T-cell (primary cell): ENCODE data around the gene ATP2A2. TPM values are rescaled to one million over a fixed set of nuclear protein-coding genes. Genes with fewer than 3 reads are reported as not detected.

Source experiments
- ATAC-seq, 4 experiments: fragments of 200-7000 bp in 3 of 4; fragments of 150-1000 bp in 1 of 4; cut with Tn5 transposase; replicated peaks in 1 of 4; 1 replicate in 3 of 4; 2 replicates in 1 of 4; pipeline ENCODE4 v1.10.0; 2021; ENCODE audit warnings: moderate library complexity in 3 of 4, mild to moderate bottlenecking in 2 of 4, moderate number of reproducible peaks in 1 of 4
- CTCF ChIA-PET, 2 donors: fragments of 300-600 bp; sonication (Branson Sonifier 250); formaldehyde crosslinking; loops; one replicate each; lab custom pipeline; 2022; ENCODE audit warnings: antibody characterized with exemption in 2 of 2; lab: Charles Lee
- POLR2A ChIA-PET, 2 donors: fragments of 300-600 bp; sonication (Branson Sonifier 250); formaldehyde crosslinking; loops; one replicate each; lab custom pipeline; 2022; ENCODE audit warnings: antibody characterized with exemption in 2 of 2; lab: Charles Lee
- DNase-seq, 35 experiments: peaks; one replicate each; pipeline versions ENCODE4 v3.0.0 to v3.0.0-alpha.2; 2013 to 2023
- H3K27ac ChIP-seq: one replicate; pipeline ENCODE4 v1.5.1; 2013; ENCODE audit warnings: low read length
- H3K27me3 ChIP-seq, 2 experiments: replicated peaks in 1 of 2; 1 replicate in 1 of 2; 2 replicates in 1 of 2; pipeline versions ENCODE4 v1.6.1 to v1.7.0; 2013; ENCODE audit warnings: low read length in 1 of 2, mixed read lengths in 1 of 2; ENCODE audit not compliant: control insufficient read depth in 2 of 2, insufficient read depth in 2 of 2; ENCODE audit errors: extremely low read depth in 1 of 2
- H3K36me3 ChIP-seq, 2 donors: 1 replicate in 1 of 2; 2 replicates in 1 of 2; pipeline versions ENCODE4 v1.6.1 to v1.7.0; 2013; ENCODE audit warnings: low read length in 1 of 2; ENCODE audit not compliant: control insufficient read depth in 2 of 2, insufficient read depth in 1 of 2; ENCODE audit errors: extremely low read depth in 1 of 2
- H3K4me1 ChIP-seq, 2 experiments: 1 replicate in 1 of 2; 2 replicates in 1 of 2; pipeline versions ENCODE4 v1.6.1 to v1.7.0; 2013; ENCODE audit warnings: low read length in 2 of 2, mixed read lengths in 1 of 2; ENCODE audit not compliant: insufficient read depth in 2 of 2, control insufficient read depth in 1 of 2; ENCODE audit errors: extremely low read depth in 1 of 2
- H3K4me3 ChIP-seq, 2 donors: 1 replicate in 1 of 2; 2 replicates in 1 of 2; pipeline versions ENCODE4 v1.5.1 to v1.7.0; 2013; ENCODE audit warnings: mild to moderate bottlenecking in 2 of 2, low read length in 1 of 2, moderate library complexity in 1 of 2; ENCODE audit not compliant: control insufficient read depth in 1 of 2; ENCODE audit errors: extremely low read depth in 1 of 2
- H3K9me3 ChIP-seq: 2 replicates; pipeline ENCODE4 v1.7.0; 2013
- H3K27ac Mint-ChIP-seq, 2 donors: one replicate each; pipeline ENCODE4 v1.8.0; 2020 to 2021; ENCODE audit warnings: mild to moderate bottlenecking in 2 of 2, mixed read lengths in 2 of 2
- H3K27me3 Mint-ChIP-seq, 2 donors: one replicate each; pipeline ENCODE4 v1.8.0; 2021 to 2022; ENCODE audit warnings: mixed read lengths in 2 of 2
- H3K36me3 Mint-ChIP-seq: one replicate; pipeline ENCODE4 v1.8.0; 2021; ENCODE audit warnings: mixed read lengths
- H3K4me1 Mint-ChIP-seq, 3 donors: one replicate each; pipeline ENCODE4 v1.8.0; 2020 to 2022; ENCODE audit warnings: mixed read lengths in 3 of 3, mild to moderate bottlenecking in 1 of 3
- H3K4me3 Mint-ChIP-seq, 3 donors: one replicate each; pipeline ENCODE4 v1.8.0; 2020 to 2022; ENCODE audit warnings: mild to moderate bottlenecking in 3 of 3, mixed read lengths in 3 of 3, moderate library complexity in 3 of 3
- H3K9me3 Mint-ChIP-seq, 3 donors: one replicate each; pipeline ENCODE4 v1.8.0; 2020 to 2022; ENCODE audit warnings: mixed read lengths in 3 of 3
- WGBS: methylation state at CpG from one replicate; pipeline ENCODE4 v1.1.5; 2013; ENCODE audit warnings: missing lambda C conversion rate; ENCODE audit not compliant: insufficient coverage; 5-methylcytosine and 5-hydroxymethylcytosine counted together
- total RNA-seq, 35 experiments: library from RNA in 6 of 35; stranded (reverse) in 6 of 35; fragments of 120-200 nt in 1 of 35; gene quantifications; one replicate each; pipeline versions ENCODE4 v1.2.1 to v1.2.4 and lab custom pipeline; 2013 to 2026

ATP2A2 gene
- total RNA-seq, 5 donors from 2014 or later (not counting 1 experiment from before 2014, with no cell fraction given): 82.0 to 88.2 (median 82.8) TPM

- Histone ChIP-seq H3K27ac (no peak overlapping the region), H3K27me3 (no peaks in the 10 kb centered on the region), H3K36me3 (no peaks in the 10 kb centered on the region), H3K9me3 (no peaks in the 10 kb centered on the region), H3K4me1 (peaks cover 11 to 13% of the 10 kb centered on the region in 2 experiments), H3K4me3 (no peak overlapping the region)
- ATAC-seq (no peak), DNase-seq (no peak)
- POLR2A ChIA-PET: no interaction called here
- H3K36me3 Mint-ChIP-seq: peaks cover 5% of the 10 kb centered on the region
- no peaks in the 10 kb centered on the region for H3K9me3 Mint-ChIP-seq
- H3K27me3 Mint-ChIP-seq: no peaks in the 10 kb centered on the region
- H3K4me1 Mint-ChIP-seq: peaks cover 17 to 21% (median 20%) of the 10 kb centered on the region in 3 donors
- no CpG with 5 or more reads among the region's 1 CpG for WGBS
- H3K27ac Mint-ChIP-seq: no peak overlapping the region
- CTCF ChIA-PET: interaction anchor here in 1 of 2 donors (1.0 kb wide), 1 partner anchor 154 kb away, joined by 3 read pairs; the partner anchor contains the start of gene IFT81
- peak overlapping the region in 1 of 3 donors; percentile 1 for H3K4me3 Mint-ChIP-seq
Measured at GRCh38 chr12:110278255-110278536, 2.9 kb upstream of the ATP2A2 start.

GRCh38 chr12:110279566-110280375 lies 1.3 kb upstream of the ATP2A2 start:
- peak overlapping the region; percentile 64 for H3K27ac ChIP-seq
- peak overlapping the region; percentile 85 to 87 (median 86) for H3K4me3 Mint-ChIP-seq
- peaks cover 13 to 26% of the 10 kb centered on the region in 2 experiments for H3K4me1 ChIP-seq
- H3K36me3 ChIP-seq: no peaks in the 10 kb centered on the region
- peak overlapping the region; percentile 69 to 71 for H3K4me3 ChIP-seq
- H3K36me3 Mint-ChIP-seq: peaks cover 16% of the 10 kb centered on the region
- ATAC-seq (no peak), DNase-seq (no peak)
- no peaks in the 10 kb centered on the region for H3K27me3 Mint-ChIP-seq
- ChIA-PET CTCF (interaction anchor here (0.6 to 1.8 kb wide), 6 partner anchors 9 to 764 kb away, joined by 3 to 11 read pairs (median 5); partner anchors contain the start of gene ARPC3 (in 1 of the 2)), POLR2A (interaction anchor here (0.7 to 1.4 kb wide), 3 partner anchors 23 to 171 kb away, joined by 3 to 9 read pairs (median 3); partner anchors contain the start of genes ARPC3 (in 1 of the 2) and IFT81 (in 1 of the 2))
- H3K4me1 Mint-ChIP-seq: peaks cover 33 to 36% (median 36%) of the 10 kb centered on the region in 3 donors
- no peaks in the 10 kb centered on the region for H3K9me3 ChIP-seq
- 49% methylated on average over 2 of the region's 14 CpGs for WGBS
- H3K9me3 Mint-ChIP-seq: no peaks in the 10 kb centered on the region
- H3K27me3 ChIP-seq: no peaks in the 10 kb centered on the region
- peak overlapping the region; percentile 87 to 88 for H3K27ac Mint-ChIP-seq

- DNase-seq (peak in 33 of 35 experiments; percentile 21 to 76 (median 45)), ATAC-seq (peak; percentile 9 to 26 (median 12))
- ChIA-PET CTCF (interaction anchor here (0.6 to 1.8 kb wide), 7 partner anchors 9 to 427 kb away, joined by 3 to 11 read pairs (median 3); partner anchors contain the start of genes ARPC3 (in 1 of the 2) and IFT81 (in 1 of the 2)), POLR2A (interaction anchor here (0.6 to 1.4 kb wide), 6 partner anchors 22 to 170 kb away, joined by 3 to 9 read pairs (median 4); partner anchors contain the start of genes ARPC3 (in 1 of the 2) and IFT81 (in 1 of the 2))
- Mint-ChIP-seq H3K27ac (peak overlapping the region; percentile 87 to 88), H3K27me3 (no peaks in the 10 kb centered on the region), H3K4me1 (peaks cover 39 to 42% (median 42%) of the 10 kb centered on the region in 3 donors), H3K4me3 (peak overlapping the region; percentile 85 to 87 (median 86)), H3K36me3 (peaks cover 21% of the 10 kb centered on the region), H3K9me3 (no peaks in the 10 kb centered on the region)
- Histone ChIP-seq H3K4me3 (peak overlapping the region; percentile 69 to 71), H3K4me1 (peaks cover 13 to 32% of the 10 kb centered on the region in 2 experiments), H3K27me3 (no peaks in the 10 kb centered on the region), H3K9me3 (no peaks in the 10 kb centered on the region), H3K27ac (peak overlapping the region; percentile 64), H3K36me3 (no peaks in the 10 kb centered on the region)
- 0% methylated on average over 3 of the region's 18 CpGs for WGBS
Measured at GRCh38 chr12:110280392-110280778, 662 bp upstream of the ATP2A2 start.

DNA sequence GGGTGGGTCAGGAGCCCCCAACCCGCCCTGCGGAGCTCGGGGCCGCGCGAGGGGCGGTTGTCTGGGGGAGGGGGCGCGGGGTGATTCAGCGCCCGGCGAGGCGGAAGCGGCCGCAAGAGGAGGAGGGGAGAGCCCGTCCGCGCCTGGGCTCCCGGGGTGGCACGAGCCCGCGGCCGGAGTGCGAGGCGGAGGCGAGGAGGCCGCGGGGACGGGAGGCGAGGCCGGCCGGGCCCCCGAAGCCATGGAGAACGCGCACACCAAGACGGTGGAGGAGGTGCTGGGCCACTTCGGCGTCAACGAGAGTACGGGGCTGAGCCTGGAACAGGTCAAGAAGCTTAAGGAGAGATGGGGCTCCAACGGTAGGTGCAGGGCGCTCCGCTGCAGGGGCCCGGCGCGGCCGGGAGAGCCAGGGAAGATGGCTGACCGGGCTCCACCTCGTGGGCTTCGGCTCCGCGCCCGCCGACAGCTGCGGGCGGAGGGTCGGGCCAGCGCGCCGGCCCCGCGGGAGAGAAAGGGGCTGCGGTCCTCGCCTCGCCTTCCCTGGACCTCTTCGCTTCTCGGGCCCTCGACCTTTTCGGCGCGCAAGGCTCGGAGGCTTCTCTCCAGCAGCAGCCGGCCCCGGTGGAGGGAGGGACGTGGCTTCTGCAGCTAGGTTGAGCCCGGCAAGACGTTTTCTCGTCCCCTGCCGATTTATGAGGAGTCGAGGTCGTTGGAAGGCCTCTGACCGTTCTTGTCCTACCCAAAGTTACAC lies 677 bp downstream of the ATP2A2 start:
- WGBS: under 1% methylated on average over 72 of the region's 82 CpGs
- Histone ChIP-seq H3K27me3 (no peaks in the 10 kb centered on the region), H3K4me1 (peaks cover 17 to 36% of the 10 kb centered on the region in 2 experiments), H3K36me3 (no peaks in the 10 kb centered on the region), H3K9me3 (no peaks in the 10 kb centered on the region), H3K27ac (peak overlapping the region; percentile 43), H3K4me3 (peak overlapping the region; percentile 70 to 84)
- H3K36me3 Mint-ChIP-seq: peaks cover 22% of the 10 kb centered on the region
- H3K4me1 Mint-ChIP-seq: peaks cover 53 to 54% (median 54%) of the 10 kb centered on the region in 3 donors
- POLR2A ChIA-PET: interaction anchor here (0.6 to 0.7 kb wide), 4 partner anchors 18 to 709 kb away, joined by 3 to 13 read pairs (median 5); no protein-coding TSS in a partner anchor
- no peaks in the 10 kb centered on the region for H3K9me3 Mint-ChIP-seq
- ATAC-seq (peak; percentile 11 to 28 (median 22)), DNase-seq (peak in 34 of 35 experiments; percentile 1 to 56 (median 18))
- no peaks in the 10 kb centered on the region for H3K27me3 Mint-ChIP-seq
- H3K4me3 Mint-ChIP-seq: peak overlapping the region; percentile 86 to 90 (median 89)
- H3K27ac Mint-ChIP-seq: peak overlapping the region; percentile 88 to 90
- CTCF ChIA-PET: no interaction called here

GRCh38 chr12:110282300-110282860 lies 1.3 kb downstream of the ATP2A2 start:
- Mint-ChIP-seq H3K27ac (peak overlapping the region; percentile 88 to 90), H3K36me3 (peaks cover 22% of the 10 kb centered on the region), H3K27me3 (no peaks in the 10 kb centered on the region), H3K4me1 (peaks cover 57 to 60% (median 58%) of the 10 kb centered on the region in 3 donors), H3K9me3 (no peaks in the 10 kb centered on the region), H3K4me3 (peak overlapping the region; percentile 86 to 90 (median 89))
- H3K36me3 ChIP-seq: peaks cover 0 to 1% of the 10 kb centered on the region in 2 donors
- no peaks in the 10 kb centered on the region for H3K9me3 ChIP-seq
- no peak for ATAC-seq
- no peaks in the 10 kb centered on the region for H3K27me3 ChIP-seq
- H3K4me3 ChIP-seq: peak overlapping the region; percentile 70 to 84
- WGBS: 0% methylated on average over 1 of the region's 8 CpGs
- peak overlapping the region; percentile 43 for H3K27ac ChIP-seq
- peak in 1 of 35 experiments; percentile 18 for DNase-seq
- ChIA-PET CTCF (no interaction called here), POLR2A (interaction anchor here (0.6 to 0.7 kb wide), 3 partner anchors 49 to 1592 kb away, joined by 3 to 6 read pairs (median 3); no protein-coding TSS in a partner anchor)
- H3K4me1 ChIP-seq: peaks cover 17 to 36% of the 10 kb centered on the region in 2 experiments
